Kidney (tissue), 14 donors: ENCODE data around the gene SHPK. TPM values are rescaled to one million over a fixed set of nuclear protein-coding genes. Genes with fewer than 3 reads are reported as not detected.

ENCODE experiments used
- DNase-seq, 5 donors: peaks; one replicate each; pipeline ENCODE4 v3.0.0-alpha.2; 2013 to 2020
- FAIRE-seq: peaks from 2 replicates; lab custom pipeline; 2012; peaks lifted over from hg19 to GRCh38; lab: Jason Lieb, UNC
- H3K27ac ChIP-seq, 2 donors: one replicate each; pipeline ENCODE4 v1.7.0; 2013; ENCODE audit warnings: low read depth in 2 of 2, low read length in 2 of 2, inconsistent platforms in 1 of 2
- H3K27me3 ChIP-seq: one replicate; pipeline ENCODE4 v1.7.1; 2013; ENCODE audit warnings: low read length, inconsistent platforms; ENCODE audit not compliant: control insufficient read depth, insufficient read depth
- H3K36me3 ChIP-seq, 3 donors: one replicate each; pipeline versions ENCODE4 v1.7.0 to v1.7.1; 2013; ENCODE audit warnings: low read length in 3 of 3, control low read depth in 1 of 3, inconsistent platforms in 1 of 3; ENCODE audit not compliant: insufficient read depth in 3 of 3, control insufficient read depth in 2 of 3
- H3K4me1 ChIP-seq, 3 donors: one replicate each; pipeline versions ENCODE4 v1.7.0 to v1.7.1; 2013; ENCODE audit warnings: low read length in 3 of 3, inconsistent platforms in 1 of 3, low read depth in 1 of 3; ENCODE audit not compliant: control insufficient read depth in 2 of 3, insufficient read depth in 2 of 3
- H3K4me3 ChIP-seq, 3 donors: one replicate each; pipeline versions ENCODE4 v1.7.0 to v1.8.1; 2013; ENCODE audit warnings: low read length in 3 of 3, control low read depth in 1 of 3, inconsistent platforms in 1 of 3
- H3K9ac ChIP-seq, 3 donors: one replicate each; pipeline versions ENCODE4 v1.7.0 to v1.7.1; 2013; ENCODE audit warnings: low read length in 3 of 3, control low read depth in 1 of 3, inconsistent platforms in 1 of 3
- H3K9me3 ChIP-seq, 3 donors: one replicate each; pipeline versions ENCODE4 v1.7.0 to v1.7.1; 2013; ENCODE audit warnings: low read length in 3 of 3, control low read depth in 1 of 3, inconsistent platforms in 1 of 3; ENCODE audit not compliant: control insufficient read depth in 2 of 3, insufficient read depth in 1 of 3
- intact Hi-C: fragments of 100-400 bp; cut with DNase I; formaldehyde crosslinking; loops from one replicate; pipeline ENCODE4 v1.11.1; 2022
- polyA plus RNA-seq: library from polyadenylated mRNA; stranded (reverse); fragments of 350-450 nt; fragmentation: Illumina TruSeq; extraction: RNeasy Lipid Tissue Mini Kit (QIAGEN cat#74804); gene quantifications from one replicate; pipeline ENCODE4 v1.2.3, GENCODE V29; 2014; ENCODE audit warnings: low read depth, low replicate concordance; ENCODE audit not compliant: insufficient read depth
- total RNA-seq: library from RNA; stranded (reverse); fragmentation: NEBNext Ultra II Directional; extraction: Animal tissue kit (Norgen Biotek cat#: 25700); gene quantifications from one replicate; pipeline ENCODE4 v1.2.1, GENCODE V29; 2021
- TF ChIP-seq, protein P1 (sequence below): IDR thresholded peaks from 3 replicates; pipeline ENCODE4 v1.5.1; 2012; ENCODE audit warnings: mild to moderate bottlenecking, moderate library complexity, borderline replicate concordance; ENCODE audit not compliant: insufficient read depth; ENCODE audit errors: extremely low read depth
- donor health status: control.
- donor health status: control.
- donor health status: control.
- donor health status: control.
- donor health status: control.
- donor health status: DM: yes; HTN: yes; CAD: no.
- donor health status: Normal renal cell carcinoma (clear cell type).

The SHPK gene
- total and polyA plus RNA-seq, 2 donors from 2014 or later, result 9.2 to 17.5 TPM

DNA sequence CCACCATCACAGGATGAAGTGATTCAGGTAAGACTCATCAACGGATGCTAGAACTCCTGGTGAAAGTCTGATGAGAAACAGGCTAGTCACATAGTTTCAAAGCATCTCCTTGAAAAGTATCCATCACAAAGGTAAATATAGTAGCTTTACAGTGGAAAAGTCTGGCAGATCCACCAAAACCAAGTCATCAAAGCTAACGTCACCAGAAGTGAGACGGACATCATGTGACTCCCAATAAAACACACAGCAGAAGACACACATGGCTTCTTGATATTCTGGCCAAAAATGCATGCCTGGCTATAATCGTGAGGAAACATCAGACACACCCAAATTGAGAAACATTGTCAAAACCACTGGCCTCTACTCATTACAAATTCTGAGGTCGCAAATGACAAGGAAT lies 60.5 kb downstream of the SHPK start:
- H3K4me1 ChIP-seq, result no peaks in the 10 kb centered on the region
- no peak overlapping the region for H3K4me3 ChIP-seq
- no peak overlapping the region for H3K9ac ChIP-seq
- peaks cover 0 to 17% (median 10%) of the 10 kb centered on the region in 3 donors for H3K36me3 ChIP-seq
- H3K9me3 ChIP-seq, result no peaks in the 10 kb centered on the region
- TF ChIP-seq, protein P1, sequence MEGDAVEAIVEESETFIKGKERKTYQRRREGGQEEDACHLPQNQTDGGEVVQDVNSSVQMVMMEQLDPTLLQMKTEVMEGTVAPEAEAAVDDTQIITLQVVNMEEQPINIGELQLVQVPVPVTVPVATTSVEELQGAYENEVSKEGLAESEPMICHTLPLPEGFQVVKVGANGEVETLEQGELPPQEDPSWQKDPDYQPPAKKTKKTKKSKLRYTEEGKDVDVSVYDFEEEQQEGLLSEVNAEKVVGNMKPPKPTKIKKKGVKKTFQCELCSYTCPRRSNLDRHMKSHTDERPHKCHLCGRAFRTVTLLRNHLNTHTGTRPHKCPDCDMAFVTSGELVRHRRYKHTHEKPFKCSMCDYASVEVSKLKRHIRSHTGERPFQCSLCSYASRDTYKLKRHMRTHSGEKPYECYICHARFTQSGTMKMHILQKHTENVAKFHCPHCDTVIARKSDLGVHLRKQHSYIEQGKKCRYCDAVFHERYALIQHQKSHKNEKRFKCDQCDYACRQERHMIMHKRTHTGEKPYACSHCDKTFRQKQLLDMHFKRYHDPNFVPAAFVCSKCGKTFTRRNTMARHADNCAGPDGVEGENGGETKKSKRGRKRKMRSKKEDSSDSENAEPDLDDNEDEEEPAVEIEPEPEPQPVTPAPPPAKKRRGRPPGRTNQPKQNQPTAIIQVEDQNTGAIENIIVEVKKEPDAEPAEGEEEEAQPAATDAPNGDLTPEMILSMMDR, result no peak
- H3K27ac ChIP-seq, result no peak overlapping the region
- DNase-seq (no peak), FAIRE-seq (no peak)
- intact Hi-C loops, result no loop called here
- H3K27me3 ChIP-seq, result no peaks in the 10 kb centered on the region

- DNase-seq (peak in 1 of 5 donors; percentile 48), FAIRE-seq (no peak)
- H3K9ac ChIP-seq, result no peak overlapping the region
- H3K9me3 ChIP-seq, result no peaks in the 10 kb centered on the region
- intact Hi-C loops, result no loop called here
- H3K27me3 ChIP-seq, result no peaks in the 10 kb centered on the region
- no peak overlapping the region for H3K4me3 ChIP-seq
- no peak overlapping the region for H3K27ac ChIP-seq
- H3K4me1 ChIP-seq, result no peaks in the 10 kb centered on the region
- H3K36me3 ChIP-seq, result peaks cover 0 to 14% (median 5%) of the 10 kb centered on the region in 3 donors
- TF ChIP-seq, protein P1, result no peak
Measured at GRCh38 chr17:3574231-3574630, 61.8 kb downstream of the SHPK start.

- Histone ChIP-seq H3K36me3 (peaks cover 0 to 14% (median 5%) of the 10 kb centered on the region in 3 donors), H3K9me3 (no peaks in the 10 kb centered on the region), H3K27me3 (no peaks in the 10 kb centered on the region), H3K4me3 (no peak overlapping the region), H3K27ac (no peak overlapping the region), H3K4me1 (no peaks in the 10 kb centered on the region), H3K9ac (no peak overlapping the region)
- no peak for FAIRE-seq
- DNase-seq, result no peak
- intact Hi-C loops, result no loop called here
- TF ChIP-seq, protein P1, result no peak
Measured at GRCh38 chr17:3573246-3574100, 62.6 kb downstream of the SHPK start.
